Calu3 (cell line): ENCODE measurements around the gene ENPP7. TPM values are rescaled to one million over a fixed set of nuclear protein-coding genes. Genes with fewer than 3 reads are reported as not detected.

Source experiments
- BruUV-seq: library from RNA; stranded (reverse); fragments of 400-500 nt; replicated peaks from 2 replicates; lab custom pipeline; 2021; lab: Mats Ljungman, UMichigan
- CTCF ChIA-PET: fragments of 300-600 bp; sonication (Branson Sonifier 250); formaldehyde crosslinking; loops from one replicate; lab custom pipeline; 2022; ENCODE audit warnings: antibody characterized with exemption; lab: Charles Lee
- DNase-seq: peaks from one replicate; pipeline ENCODE4 v3.0.0; 2022
- H3K27ac Mint-ChIP-seq: one replicate; pipeline ENCODE4 v1.8.0; 2022; ENCODE audit warnings: mixed read lengths; ENCODE audit not compliant: unreplicated experiment
- H3K27me3 Mint-ChIP-seq: one replicate; pipeline ENCODE4 v1.8.0; 2022; ENCODE audit warnings: mixed read lengths; ENCODE audit not compliant: unreplicated experiment
- H3K36me3 Mint-ChIP-seq: one replicate; pipeline ENCODE4 v1.8.0; 2022; ENCODE audit warnings: mild to moderate bottlenecking, moderate library complexity, mixed read lengths; ENCODE audit not compliant: insufficient read depth, unreplicated experiment
- H3K4me1 Mint-ChIP-seq: one replicate; pipeline ENCODE4 v1.8.0; 2022; ENCODE audit warnings: mild to moderate bottlenecking, low read depth, mixed read lengths; ENCODE audit not compliant: unreplicated experiment
- H3K4me3 Mint-ChIP-seq: one replicate; pipeline ENCODE4 v1.8.0; 2022; ENCODE audit warnings: mild to moderate bottlenecking, low read depth, moderate library complexity, mixed read lengths; ENCODE audit not compliant: unreplicated experiment
- H3K9me3 Mint-ChIP-seq: one replicate; pipeline ENCODE4 v1.8.0; 2022; ENCODE audit warnings: low read depth, mixed read lengths; ENCODE audit not compliant: unreplicated experiment
- intact Hi-C: fragments of 100-400 bp; cut with micrococcal nuclease; formaldehyde crosslinking; loops from one replicate; pipeline ENCODE4 v1.10.0; 2022; ENCODE audit not compliant: unreplicated experiment
- total RNA-seq: library from RNA; stranded (reverse); gene quantifications from 2 replicates; pipeline ENCODE4 v1.2.3, GENCODE V29; 2022
- TF ChIP-seq, protein P1 (sequence below): fragments of 200-600 bp; IDR thresholded peaks from one replicate; pipeline ENCODE4 v1.8.0; 2022; ENCODE audit warnings: antibody characterized with exemption; ENCODE audit not compliant: unreplicated experiment

ENPP7 gene
- total RNA-seq, 1 experiment from 2014 or later = not detected

DNA sequence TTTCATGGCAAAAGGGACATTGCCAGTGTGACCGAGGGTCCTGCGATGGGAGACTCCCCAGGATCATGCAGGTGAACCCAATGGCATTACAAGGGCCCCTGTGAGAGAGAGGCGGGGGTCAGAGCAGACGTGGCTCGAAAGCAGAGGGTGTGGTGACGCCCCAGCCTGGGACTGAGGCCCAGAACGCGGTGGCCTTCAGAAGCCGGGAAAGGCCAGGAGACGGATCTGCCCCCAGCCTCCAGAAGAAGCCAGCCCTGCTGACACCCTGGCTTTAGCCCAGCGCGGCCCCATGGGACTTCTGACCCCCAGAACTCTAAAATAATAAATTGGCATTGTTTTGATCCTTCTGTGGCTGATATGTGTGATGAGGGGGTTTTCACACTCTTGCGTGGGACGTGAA is 17.4 kb upstream of the ENPP7 start:
- Mint-ChIP-seq H3K9me3 (no peaks in the 10 kb centered on the region), H3K4me3 (no peak overlapping the region), H3K27ac (no peak overlapping the region), H3K36me3 (no peaks in the 10 kb centered on the region), H3K4me1 (peaks cover 15% of the 10 kb centered on the region), H3K27me3 (peaks cover 32% of the 10 kb centered on the region)
- intact Hi-C loops = no loop called here
- TF ChIP-seq, protein P1, sequence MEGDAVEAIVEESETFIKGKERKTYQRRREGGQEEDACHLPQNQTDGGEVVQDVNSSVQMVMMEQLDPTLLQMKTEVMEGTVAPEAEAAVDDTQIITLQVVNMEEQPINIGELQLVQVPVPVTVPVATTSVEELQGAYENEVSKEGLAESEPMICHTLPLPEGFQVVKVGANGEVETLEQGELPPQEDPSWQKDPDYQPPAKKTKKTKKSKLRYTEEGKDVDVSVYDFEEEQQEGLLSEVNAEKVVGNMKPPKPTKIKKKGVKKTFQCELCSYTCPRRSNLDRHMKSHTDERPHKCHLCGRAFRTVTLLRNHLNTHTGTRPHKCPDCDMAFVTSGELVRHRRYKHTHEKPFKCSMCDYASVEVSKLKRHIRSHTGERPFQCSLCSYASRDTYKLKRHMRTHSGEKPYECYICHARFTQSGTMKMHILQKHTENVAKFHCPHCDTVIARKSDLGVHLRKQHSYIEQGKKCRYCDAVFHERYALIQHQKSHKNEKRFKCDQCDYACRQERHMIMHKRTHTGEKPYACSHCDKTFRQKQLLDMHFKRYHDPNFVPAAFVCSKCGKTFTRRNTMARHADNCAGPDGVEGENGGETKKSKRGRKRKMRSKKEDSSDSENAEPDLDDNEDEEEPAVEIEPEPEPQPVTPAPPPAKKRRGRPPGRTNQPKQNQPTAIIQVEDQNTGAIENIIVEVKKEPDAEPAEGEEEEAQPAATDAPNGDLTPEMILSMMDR = no peak
- BruUV-seq = no TSS peak
- CTCF ChIA-PET = no interaction called here
- DNase-seq = no peak

DNA sequence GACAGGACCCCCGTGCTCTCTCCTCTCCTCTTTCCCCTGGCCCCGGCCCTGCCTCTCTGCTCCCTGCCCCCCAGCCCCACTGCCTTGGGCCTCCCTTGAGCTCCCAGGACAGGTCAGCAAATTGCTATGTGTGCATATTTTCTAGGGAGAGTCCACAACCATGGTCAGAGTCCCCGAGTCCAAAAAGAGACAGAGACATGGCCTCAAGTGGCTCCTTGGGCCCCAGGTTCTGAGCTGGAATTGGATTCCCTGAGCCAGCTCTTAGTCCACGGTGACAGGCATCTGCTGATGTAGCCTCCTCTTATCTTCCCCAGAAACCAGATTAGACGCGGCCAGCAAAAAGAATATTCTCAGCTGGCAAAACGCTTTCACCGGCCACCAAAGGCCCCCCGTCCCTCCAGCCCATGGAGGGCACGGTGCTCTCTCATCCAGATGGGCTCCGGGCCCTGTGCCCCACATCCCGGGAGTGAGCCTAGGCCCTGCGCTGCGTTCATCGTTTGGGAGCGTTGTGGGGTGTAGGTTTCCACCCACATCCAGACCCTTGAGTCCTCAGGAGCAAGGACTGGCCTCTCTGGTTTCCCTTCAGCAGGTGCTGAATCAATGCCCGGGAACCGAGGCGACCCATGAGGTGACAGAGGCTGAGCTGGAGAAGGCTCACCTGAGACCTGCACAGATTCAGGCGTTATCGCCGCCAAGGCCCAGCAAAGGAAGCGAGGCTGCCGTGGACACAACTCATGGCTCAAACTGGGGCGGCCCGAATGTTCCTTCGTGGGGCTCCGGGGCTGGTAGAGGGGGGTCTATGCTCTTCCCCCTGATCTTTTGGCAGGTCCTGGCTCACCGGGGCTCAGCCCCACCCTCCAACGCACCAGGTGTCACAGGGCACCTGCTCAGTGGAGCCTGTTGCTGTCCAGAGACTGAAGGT is 16.3 kb upstream of the ENPP7 start:
- Mint-ChIP-seq H3K27me3 (peaks cover 33% of the 10 kb centered on the region), H3K4me1 (peaks cover 15% of the 10 kb centered on the region), H3K36me3 (no peaks in the 10 kb centered on the region), H3K4me3 (no peak overlapping the region), H3K9me3 (no peaks in the 10 kb centered on the region), H3K27ac (no peak overlapping the region)
- TF ChIP-seq, protein P1 = no peak
- intact Hi-C loops = no loop called here
- CTCF ChIA-PET = no interaction called here
- no TSS peak for BruUV-seq
- DNase-seq = no peak

GRCh38 chr17:79715098-79715942 is 15.4 kb upstream of the ENPP7 start:
- TF ChIP-seq, protein P1 = no peak
- no TSS peak for BruUV-seq
- H3K4me3 Mint-ChIP-seq = no peak overlapping the region
- intact Hi-C loops = no loop called here
- DNase-seq = peak; percentile 50
- no peaks in the 10 kb centered on the region for H3K9me3 Mint-ChIP-seq
- no peak overlapping the region for H3K27ac Mint-ChIP-seq
- peaks cover 15% of the 10 kb centered on the region for H3K4me1 Mint-ChIP-seq
- CTCF ChIA-PET = no interaction called here
- H3K27me3 Mint-ChIP-seq = peaks cover 41% of the 10 kb centered on the region
- H3K36me3 Mint-ChIP-seq = no peaks in the 10 kb centered on the region

GRCh38 chr17:79715943-79716797 is 14.6 kb upstream of the ENPP7 start:
- no peaks in the 10 kb centered on the region for H3K36me3 Mint-ChIP-seq
- H3K4me1 Mint-ChIP-seq = peaks cover 15% of the 10 kb centered on the region
- DNase-seq = no peak
- H3K27ac Mint-ChIP-seq = no peak overlapping the region
- CTCF ChIA-PET = no interaction called here
- TF ChIP-seq, protein P1 = no peak
- intact Hi-C loops = no loop called here
- BruUV-seq = no TSS peak
- no peaks in the 10 kb centered on the region for H3K9me3 Mint-ChIP-seq
- peaks cover 37% of the 10 kb centered on the region for H3K27me3 Mint-ChIP-seq
- no peak overlapping the region for H3K4me3 Mint-ChIP-seq
